Right ventricle myocardium superior (tissue), 1 donor: ENCODE data around the gene CSK. TPM values are rescaled to one million over a fixed set of nuclear protein-coding genes. Genes with fewer than 3 reads are reported as not detected.

ENCODE experiments used
- ATAC-seq: fragments of 200-7000 bp; cut with Tn5 transposase; one replicate; pipeline ENCODE4 v1.9.1; 2020; ENCODE audit warnings: mild to moderate bottlenecking; ENCODE audit not compliant: poor library complexity
- DNase-seq: peaks from one replicate; pipeline ENCODE4 v3.0.0-alpha.2; 2020
- intact Hi-C: fragments of 100-400 bp; cut with DNase I; formaldehyde crosslinking; loops from one replicate; pipeline ENCODE4 v1.11.2; 2022
- total RNA-seq: library from RNA; stranded (reverse); fragmentation: NEBNext Ultra II Directional; extraction: Animal tissue kit (Norgen Biotek cat#: 25700); gene quantifications from one replicate; pipeline ENCODE4 v1.2.1, GENCODE V29; 2021
- donor health status: DM: no; HTN: yes; CAD: no; lungs with severe emphysema.

Gene CSK
- total RNA-seq, 1 donor from 2014 or later: 45.5 TPM

DNA sequence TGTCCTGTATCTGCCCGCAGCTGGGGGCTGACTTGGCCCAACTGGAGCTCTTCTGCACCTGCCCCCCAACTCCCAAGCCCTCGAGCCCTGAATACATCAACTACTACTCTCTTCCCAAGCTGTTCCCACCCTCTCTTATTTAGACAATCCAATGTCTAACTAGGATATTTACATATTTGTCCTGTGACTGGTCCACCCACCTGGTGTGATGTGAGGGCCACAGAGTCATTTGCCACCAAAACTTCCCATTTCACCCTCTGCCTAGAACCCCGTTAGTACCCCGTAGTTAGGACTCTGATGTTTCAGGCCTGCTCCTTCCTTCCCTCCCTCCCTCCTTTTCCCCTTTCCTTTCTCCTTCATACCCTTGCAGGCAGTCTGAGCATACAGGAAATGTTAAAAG lies 50.9 kb downstream of the CSK start:
- ATAC-seq (no peak), DNase-seq (no peak)
- intact Hi-C loops: no loop called here

DNA sequence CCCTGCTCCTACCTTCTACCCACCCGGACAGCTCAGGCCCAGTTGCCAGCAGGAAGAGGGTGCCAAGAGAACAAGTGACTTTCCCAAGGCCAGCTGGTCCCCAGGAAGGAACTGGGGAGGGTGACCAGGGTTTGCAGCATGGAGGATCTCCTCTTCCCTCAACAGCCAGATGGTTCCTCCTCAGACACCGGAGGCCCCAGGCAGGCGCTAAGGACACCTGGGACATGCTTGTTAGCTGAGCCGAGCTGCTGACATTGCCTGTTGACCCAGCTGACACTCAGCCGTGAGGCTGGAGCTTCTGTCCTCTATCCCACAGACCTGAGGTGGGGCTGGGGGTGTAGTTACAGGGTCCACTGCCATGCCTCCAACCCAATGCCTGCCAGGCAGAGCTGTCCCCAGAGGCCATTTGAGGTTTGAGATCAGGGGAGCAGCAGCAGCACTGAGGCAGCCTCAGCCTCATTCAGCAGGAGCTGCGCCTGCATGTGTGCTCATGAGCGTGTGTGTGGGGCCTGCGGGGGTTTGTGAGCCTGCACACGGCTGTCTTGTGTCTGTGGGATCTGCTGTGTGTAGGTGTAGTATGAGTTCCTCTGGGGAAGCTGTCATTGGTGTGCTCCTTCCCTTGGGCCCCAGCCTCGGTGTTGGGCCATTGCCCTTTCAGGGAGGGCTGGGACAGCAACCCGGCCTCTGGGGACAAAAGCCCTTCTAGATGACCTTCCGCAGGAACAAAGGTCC lies 51.7 kb downstream of the CSK start:
- intact Hi-C loops: no loop called here
- ATAC-seq (no peak), DNase-seq (no peak)

DNA sequence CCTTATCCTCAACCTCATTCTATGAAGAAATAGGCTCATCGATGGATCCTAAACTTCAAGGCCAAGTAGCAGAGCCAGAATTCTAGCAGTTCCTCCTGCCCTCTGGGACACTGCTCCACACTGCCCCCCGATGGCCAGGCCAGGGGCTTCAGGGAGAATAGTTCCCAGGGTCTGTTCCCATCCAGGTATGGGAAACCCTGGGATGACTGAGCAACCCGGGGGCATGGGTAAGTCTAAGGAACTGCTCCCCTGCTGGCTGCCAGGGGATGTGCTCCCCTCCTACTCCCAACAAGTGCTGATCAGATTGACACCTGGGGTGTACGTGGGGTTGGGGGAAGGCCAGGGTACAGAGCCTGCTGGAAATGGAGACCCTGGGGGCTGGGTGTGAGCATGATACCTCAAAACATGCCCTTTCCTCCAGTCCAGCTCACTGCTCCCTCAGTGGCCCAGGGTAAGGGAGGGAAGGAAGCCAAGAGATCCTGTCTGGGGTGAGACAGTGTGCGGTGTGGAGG lies 53.5 kb downstream of the CSK start:
- ATAC-seq (peak; percentile 54), DNase-seq (peak; percentile 76)
- intact Hi-C loops: no loop called here

DNA sequence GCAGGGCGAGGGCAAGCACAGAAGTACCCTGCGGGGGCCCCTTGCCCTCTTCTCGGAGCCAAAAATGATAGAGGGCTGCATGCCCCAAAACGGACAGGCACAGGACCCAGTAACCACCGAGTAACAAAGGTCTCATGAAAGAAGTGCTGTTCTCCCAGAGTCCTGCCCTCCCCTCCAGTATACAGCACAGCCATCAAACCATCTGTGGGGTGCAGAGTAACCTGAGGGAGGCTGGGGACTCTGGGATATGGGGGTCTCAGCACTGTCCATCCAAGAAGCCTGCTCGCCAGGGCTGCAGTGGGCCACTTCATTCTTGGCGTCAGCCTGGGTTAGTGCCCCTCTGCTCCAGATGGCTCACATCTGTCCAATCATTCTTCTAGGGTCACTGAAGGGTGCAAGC lies 55.0 kb downstream of the CSK start:
- intact Hi-C loops: no loop called here
- no peak for ATAC-seq

DNA sequence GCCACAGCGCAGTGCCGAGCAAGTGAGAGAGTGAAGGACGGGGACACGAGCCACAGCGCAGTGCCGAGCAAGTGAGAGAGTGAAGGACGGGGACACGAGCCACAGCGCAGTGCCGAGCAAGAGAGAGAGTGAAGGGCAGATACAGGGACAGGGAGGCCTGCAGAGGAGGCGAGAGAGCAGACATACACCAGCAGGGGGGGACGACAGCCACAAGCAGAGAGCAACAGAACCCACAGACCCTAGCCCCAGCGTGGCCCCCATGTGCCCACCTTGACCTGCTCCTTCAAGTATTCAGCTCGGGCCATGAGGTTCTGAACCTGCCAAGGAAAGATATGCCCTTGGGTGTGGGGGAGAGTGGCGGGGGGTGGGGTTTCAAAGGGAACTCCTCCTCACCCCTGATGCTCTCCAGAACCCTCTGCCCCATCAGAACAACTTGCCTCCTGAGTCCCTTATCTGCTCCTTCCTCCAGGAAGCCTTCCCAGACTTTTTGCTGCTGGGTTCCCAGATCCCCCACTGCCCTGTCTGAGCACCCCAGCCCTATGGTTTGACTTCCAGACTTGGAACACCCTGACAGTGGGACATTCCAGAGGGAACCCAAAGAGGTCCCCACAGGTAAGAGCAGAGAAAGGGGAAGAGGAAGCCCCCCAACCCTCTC lies 55.7 kb downstream of the CSK start:
- ATAC-seq (no peak), DNase-seq (no peak)
- intact Hi-C loops: no loop called here

More for the DNA sequence above, 55.0 kb downstream of the CSK start:
- no peak for DNase-seq

DNA sequence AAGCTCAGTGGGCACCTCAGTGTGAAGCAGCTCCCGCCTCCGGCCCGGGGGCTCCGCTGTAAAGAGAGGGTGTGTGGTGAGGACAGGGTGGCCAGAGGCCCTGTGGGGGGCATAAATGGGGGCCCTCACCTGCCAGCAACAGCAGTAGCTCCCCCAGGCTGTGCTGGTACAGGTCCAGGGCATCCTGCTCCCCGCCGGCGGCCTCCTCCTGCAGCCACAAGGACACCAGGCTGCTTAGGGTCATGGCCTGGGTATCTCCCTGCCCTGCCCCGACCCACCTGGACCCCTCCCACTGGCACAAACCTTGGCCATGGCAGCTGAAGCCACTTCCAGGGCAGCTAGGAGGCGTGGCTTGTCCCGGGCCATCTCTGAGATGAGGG lies 56.2 kb downstream of the CSK start:
- ATAC-seq: no peak
- intact Hi-C loops: no loop called here
- no peak for DNase-seq

DNA sequence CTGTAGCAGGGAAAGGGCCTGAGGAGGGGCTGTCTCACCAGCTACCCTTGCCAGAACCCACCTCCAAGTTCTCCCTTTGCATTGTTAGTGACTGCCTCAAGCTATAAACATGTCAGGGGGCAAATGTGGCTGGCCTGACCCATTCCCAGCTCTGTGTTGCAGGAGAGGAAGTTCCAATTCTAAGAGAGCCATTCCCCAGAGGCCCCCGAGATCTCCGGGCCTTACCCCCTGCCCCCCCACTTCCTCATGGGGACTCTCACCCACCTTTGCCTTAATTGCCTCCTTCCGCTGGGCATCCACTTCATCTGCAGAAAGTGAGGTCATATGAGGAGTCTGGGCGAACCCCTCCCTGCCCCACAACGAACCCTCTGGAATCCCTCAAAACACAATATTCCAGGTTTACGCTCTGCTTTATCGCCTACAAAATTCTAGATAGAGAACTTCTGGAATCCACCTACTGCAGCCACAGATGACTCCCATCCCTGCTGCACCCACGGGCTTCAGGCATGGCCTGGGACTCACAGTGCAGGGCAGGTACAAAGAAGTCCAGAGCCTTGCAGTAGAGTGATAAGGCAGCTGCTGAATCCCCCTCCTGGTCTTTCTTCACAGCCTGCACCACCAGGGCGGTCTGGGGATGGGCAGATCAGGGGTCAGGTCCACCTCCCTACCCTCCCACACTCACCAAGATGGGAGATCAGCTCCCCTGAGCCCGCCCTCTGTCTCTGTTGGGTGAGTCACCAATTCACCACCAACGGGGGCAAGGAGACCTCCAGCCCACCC lies 57.1 kb downstream of the CSK start:
- intact Hi-C loops: no loop called here
- DNase-seq (no peak), ATAC-seq (no peak)

DNA sequence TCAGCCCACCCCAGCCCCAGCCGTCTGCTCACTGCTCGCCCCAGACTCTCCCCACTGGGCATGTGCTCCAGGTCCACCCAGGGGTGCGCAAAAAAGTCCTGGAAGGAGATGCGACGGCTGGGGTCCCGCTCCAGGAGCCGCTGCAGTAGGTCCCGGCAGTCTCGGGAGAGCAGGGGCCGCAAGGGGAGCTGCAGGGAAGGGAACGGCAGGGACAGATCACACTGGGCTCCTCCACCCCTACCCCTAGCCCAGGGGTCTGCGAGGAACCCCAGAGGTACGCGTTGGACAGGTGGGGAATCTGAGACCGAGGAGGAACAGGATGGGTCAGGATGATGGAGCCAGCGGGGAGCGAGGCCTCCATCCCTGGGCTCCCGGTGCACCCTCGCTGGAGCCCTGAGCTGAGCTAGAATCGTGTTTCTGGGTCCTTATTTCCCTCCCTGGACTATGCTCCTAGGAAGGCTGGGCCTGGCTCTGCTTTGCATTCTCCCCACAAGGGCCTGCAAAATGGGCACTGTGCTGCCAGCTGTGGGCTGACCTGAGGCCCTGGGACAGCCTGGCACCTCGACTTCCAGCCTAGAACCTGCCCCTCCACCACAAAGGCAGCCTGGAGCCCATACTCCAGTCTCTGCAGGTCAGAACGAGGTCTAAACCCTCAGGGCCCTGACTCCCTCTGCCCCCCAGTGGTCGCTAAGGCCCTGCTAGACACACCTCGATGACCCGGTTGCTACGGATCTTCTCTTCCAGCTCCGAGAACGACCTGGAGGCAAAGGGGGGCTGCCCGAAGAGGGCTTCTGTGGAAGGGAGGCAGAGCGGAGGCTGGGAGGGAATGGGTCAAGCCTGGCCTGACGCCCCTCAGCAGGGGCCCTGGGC lies 57.9 kb downstream of the CSK start:
- DNase-seq (no peak), ATAC-seq (no peak)
- intact Hi-C loops: loop anchor here (5.0 kb wide), 1 partner anchor 63 kb away; no protein-coding TSS in a partner anchor

DNA sequence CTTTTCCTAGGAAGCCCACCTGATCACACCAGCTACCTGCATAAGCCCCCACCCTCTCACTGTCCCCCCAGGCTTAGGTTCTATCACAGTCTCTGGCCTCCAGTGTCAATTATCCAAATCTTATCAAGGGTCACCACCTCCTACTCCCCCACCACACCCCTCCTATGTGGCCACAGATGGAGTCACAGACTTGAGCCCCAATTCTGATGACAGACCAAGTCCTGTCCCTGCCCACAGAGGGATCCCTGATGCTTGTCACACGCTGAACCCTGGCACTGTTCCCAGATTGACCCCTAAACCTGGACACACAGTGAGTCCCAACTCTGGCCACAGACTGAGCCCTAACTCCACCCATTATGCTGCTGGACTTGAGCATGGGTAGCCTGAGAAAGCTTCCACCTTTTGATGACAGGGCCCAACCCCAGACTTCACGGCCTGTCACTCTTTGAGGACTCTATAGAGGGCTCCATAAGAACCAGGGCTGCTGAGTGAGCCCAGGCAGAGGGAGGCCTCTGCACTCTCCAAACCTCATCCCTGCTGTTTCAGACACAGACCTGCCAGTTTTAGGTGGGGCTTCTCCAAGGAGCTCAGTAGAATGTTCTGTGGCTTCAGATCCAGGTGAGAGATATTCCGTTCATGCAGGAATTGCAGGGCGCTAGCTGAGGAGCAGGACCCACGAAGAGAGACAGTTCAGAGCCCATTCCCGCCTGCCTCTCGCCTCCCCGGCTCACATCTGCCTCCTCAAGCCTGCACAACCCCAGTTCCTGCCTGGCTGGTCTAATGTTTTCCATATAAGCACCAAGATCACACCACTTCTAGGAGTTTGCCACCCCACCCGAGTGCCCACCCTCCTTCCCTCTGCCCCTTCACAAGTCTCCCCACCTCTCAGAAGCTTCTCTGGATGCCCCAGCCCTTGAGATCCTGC lies 59.2 kb downstream of the CSK start:
- ATAC-seq (no peak), DNase-seq (no peak)
- intact Hi-C loops: loop anchor here (5.0 kb wide), 1 partner anchor 61 kb away; no protein-coding TSS in a partner anchor

DNA sequence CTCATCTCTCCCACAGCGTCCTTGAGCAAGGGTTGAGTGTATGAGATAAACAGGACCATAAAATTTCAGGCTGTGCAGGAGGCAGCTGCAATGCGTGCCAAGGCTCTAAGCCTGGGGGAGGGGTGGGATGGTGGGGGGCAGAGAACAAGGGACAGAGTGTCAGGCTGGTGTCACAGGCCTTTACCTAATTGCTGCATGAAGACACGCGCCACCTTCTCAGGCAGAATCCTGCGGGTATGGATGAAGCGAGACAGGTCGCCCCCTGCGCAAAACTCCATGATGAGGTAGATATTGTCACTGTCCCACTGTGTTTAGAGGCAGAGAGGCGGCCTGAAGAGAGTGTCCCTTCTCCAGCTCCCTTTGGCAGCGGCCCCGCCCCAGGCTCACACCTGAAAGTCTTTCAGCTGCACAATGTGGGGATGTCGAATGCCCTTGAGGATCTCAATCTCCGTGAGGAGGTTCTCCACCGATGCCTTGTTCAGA lies 60.1 kb downstream of the CSK start:
- DNase-seq: no peak
- intact Hi-C loops: loop anchor here (5.0 kb wide), 1 partner anchor 60 kb away; no protein-coding TSS in a partner anchor
- ATAC-seq: no peak

DNA sequence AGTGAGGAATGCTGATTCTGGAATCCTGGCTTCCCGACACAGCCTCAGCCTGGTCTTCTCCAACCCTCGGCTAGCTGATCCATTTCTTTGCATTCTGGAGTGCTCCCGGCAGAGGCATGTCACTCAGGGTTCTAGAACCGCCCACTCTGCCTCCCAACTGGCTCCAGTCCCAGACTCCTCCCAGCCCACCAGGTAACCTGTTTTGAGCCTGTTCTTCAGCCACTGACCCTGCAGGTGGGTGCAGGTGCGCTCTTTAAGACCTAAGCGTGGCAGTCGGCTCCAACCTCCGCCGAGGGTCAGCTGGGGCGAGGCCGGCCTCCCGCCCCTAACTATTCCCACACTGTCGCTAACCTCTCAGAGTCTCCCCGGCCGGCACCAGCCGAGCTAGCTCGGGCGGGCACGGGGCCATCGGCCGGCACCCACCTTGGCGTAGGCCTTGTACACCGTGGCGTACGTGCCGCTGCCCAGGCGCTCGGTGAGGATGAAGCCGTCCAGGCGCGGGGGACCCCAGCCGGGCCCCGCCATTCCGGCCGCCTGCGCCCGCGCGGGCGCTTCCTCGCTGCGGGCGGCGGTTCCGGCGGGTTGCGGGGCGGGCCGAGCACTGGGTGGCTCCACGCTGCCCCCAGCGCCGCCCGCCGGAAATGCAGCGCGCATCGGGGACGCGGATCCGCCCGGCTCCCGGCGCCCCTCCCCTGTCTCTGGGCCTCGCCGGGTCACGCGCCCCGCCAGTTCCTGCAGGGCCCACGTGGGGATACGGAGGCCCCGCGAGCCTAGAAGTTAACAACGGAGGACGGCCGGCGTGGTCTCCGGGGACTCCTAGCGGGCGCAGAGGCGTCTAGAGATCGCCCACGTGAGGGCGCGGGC lies 60.9 kb downstream of the CSK start, which contains the start of gene ULK3:
Gene ULK3 (minus strand): TSS at position 576 of the 864 bp plus-strand sequence. CDS start 51 bp downstream, at position 525.
- intact Hi-C loops: loop anchor here (5.0 kb wide), 1 partner anchor 59 kb away; no protein-coding TSS in a partner anchor
- DNase-seq (peak; percentile 94), ATAC-seq (peak; percentile 94)

DNA sequence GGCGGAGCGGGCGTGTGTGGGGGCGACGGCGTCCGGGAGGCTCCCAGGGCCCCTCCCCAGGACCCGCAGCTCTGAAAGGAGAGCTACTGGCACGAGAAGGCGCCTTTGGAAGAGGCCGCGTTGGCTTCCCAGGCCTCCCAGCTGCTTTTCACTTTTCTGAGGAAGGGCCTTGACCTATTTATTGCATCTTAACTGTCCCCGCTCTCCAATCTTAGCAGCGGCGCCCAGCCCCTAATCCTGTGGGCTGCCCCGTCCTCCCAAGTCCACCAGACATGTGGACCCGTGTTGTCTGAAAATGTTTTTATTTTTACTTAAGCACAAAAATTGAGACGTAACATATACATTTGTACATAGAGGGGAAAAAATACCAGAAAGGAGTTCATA lies 61.6 kb downstream of the CSK start:
- DNase-seq (no peak), ATAC-seq (no peak)
- intact Hi-C loops: loop anchor here (5.0 kb wide), 1 partner anchor 59 kb away; no protein-coding TSS in a partner anchor

DNA sequence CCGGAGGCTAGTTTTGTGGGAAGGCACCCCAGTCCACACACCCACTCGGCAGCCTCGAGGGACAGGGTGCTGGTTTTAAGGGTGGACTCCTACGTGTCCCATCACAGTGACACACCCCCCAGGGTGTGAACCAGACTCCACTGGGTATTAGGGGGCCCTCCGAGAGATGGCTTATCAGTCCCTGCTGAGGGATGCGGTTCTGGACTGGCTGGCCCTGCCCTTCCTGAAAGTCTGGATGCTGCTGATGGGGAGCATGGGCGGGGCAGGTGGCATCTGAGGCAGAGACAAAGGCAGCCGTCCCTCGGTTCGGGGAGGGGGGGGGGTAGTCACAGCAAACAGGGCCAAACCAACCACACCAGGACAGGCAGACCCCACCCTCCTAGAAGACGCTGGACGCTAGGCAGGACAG lies 62.0 kb downstream of the CSK start:
- no peak for ATAC-seq
- intact Hi-C loops: loop anchor here (5.0 kb wide), 1 partner anchor 58 kb away; no protein-coding TSS in a partner anchor

DNA sequence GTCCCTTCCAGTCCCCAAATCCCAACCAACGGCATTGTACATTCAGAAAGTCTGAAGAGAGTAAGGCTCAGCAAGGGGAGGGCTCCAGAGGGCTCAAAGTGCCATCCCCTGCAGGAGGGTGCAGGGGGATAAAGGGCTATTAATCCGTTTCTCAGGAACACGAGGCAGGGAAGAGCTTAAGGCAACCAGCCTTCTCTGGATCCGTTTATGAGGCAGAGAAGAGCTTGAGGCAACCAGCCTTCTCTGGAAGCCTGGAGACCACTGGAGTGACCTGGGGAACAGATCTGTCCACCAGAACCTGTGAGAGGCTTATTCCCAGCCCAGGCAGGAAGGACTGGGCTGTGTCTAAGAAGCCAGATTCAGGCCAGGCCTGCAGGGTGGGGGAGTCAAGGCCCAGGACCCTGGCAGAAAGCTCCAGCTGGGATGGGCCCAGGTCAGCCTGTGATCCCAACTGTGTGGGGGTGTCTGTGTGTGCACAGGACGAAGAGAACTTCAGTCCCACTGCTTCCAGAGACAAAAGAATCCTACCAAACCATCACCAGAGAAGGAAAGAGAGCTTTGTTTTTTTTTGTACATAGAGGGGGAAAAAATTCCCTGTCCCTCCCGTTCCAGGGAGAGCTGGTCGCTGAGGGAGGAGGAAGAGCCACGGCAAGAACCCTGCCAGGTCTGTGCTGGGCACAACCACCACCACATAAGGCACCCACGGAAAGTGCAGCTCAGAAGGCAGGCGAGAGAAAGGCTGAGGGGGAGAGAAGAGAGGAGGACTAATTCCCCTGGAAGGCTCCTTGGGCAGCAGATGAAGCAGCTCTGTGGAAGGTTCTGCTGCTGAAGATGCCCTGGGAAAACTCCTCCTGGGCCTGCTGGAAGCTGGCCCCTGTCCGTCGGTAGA lies 62.7 kb downstream of the CSK start:
- intact Hi-C loops: loop anchor here (5.0 kb wide), 1 partner anchor 58 kb away; no protein-coding TSS in a partner anchor
- ATAC-seq (no peak), DNase-seq (no peak)

More for the DNA sequence above, 62.0 kb downstream of the CSK start:
- DNase-seq: no peak

DNA sequence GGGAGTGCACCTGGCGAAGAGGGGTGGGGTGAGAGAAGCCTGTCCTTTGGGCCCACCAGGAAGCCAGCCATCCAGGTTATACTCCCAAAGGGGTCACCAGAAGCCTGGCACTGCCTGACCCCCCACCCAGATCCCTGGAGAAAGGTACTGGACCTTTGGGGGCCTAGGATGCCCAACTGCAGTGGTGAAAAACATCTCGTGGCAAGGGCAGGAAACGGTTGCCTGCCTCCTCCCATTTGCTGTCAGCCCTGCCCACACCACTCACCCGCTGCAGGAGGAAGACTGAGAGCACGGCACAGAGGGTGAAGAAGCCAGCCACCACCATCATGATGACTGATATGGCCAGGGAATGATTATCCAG lies 63.3 kb downstream of the CSK start:
- intact Hi-C loops: no loop called here
- no peak for DNase-seq
- ATAC-seq: no peak
